HL-60/S4 treated with retinoic acid at 250 ng/mL for 4 days and 3 days (cell line): ENCODE results near the gene PODXL.

Source experiments
- in situ Hi-C: fragments of 300-500 bp; cut with MboI; formaldehyde crosslinking; loops from 2 replicates; pipeline ENCODE4 v1.7.0; 2022; ENCODE audit warnings: low sequenced_read_pairs

The PODXL gene

DNA sequence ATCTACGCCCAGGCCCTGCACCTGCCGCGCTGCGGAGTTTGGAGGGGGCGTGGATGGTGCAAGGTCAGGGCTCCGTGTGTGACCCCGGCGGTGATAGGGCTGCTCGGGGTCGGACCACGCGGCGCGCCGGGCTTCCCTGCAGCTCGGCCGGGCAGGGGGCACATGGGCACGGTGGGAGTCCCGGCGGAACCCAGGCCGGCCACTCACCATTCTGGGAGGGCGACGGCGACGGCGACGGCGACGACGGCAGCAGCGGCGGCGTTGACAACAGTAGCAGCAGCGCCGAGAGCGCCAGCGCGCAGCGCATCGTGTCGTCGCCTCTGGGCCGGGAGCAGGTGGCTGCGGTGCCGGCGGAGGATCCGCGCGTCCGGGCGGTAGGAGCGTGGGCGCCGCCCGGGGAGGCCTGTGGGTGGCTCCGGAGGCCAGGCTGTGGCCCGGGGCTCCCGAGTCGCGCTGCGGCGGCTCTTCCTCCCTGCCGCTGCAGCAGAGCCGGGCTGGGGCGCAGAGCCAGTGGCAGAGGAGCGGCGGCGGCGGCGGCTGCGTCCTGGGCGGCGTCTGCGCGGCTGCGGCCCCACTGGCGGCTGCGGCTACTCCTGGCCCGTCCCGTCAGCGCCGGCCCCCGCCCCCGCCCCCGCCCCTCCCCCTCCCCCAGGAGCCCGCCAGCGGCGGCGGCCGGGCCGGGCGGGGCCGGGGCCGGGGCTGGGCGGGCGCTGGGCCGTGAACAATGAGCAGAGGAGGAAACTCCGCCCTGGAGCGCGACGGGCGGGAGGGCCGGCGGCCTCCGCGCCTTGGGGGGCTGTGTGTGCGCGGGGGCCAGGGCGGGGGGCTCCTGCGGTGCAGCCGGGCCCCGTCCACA lies at the start of gene PODXL:
TSS of gene PODXL (minus strand) at position 576 of the 856 bp plus-strand sequence. CDS start at position 307, 269 bp downstream.
- in situ Hi-C loops = no loop called here

DNA sequence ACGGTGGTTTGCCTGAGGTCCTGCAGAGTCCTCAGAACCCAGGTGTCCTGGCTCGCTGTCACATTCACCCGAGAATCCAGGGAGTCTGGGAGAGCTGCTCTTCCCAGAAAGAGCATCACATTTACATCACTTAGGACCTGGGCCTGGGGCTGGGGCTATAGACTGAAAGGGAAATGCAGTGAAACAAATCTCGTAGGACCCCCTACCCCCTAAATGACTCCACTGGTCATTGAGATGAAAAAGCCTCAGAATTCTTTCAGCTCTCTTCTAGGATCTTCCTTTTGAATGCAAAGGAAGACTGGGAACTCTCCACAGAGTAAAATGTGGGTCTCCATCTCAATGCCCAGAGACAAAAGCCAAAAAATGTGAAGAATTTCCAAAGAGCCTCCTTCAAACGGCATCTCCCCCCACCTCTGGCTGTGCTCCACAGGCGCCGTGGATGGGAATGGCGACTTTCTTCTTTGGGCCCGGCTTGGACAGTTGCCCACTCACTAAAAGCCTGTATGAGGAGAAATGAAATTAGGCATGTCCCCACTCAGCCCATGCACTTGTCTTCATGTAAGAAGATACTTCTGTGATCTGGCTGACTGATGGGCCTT lies 49.0 kb upstream of the PODXL start:
- in situ Hi-C loops = no loop called here

DNA sequence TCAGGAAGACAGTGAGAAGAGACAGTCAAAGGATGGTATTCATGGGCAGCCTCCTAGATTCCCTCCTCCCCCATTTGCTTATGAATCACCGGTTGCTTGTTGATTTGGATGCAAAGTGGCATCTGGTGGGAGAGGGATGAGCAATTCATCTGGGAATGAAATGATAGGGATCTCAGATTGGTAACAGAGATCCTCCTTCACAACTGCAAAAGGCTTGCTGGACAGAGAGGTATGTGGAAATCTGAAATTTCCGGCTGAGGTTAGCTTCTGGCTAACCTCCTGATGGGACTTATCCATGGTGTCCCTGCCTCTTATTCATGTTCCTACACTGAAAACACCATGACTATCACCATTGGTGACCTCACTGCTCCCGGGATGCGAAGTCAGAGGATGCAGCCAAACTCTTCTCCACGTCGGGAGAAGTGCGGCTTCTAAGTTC lies 48.4 kb upstream of the PODXL start:
- in situ Hi-C loops = no loop called here

DNA sequence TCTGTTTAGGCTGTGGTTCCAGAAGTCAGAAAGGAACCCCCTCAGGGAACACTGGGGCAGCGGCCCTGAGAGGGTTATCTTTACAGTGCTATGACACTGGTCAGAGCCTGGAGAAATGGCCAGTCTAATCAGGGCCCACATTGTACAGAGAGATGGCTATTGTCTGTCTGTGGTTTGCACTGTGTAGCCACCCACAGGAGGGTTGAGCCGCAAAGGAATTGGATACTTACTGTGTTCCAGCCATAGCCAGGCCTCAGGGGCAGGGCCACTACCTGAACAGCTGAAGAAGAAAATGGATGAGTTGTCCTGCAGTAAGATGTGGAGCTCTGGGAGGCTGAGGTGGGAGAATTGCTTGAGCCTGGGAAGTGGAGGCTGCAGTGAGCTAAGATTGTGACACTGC lies 47.5 kb upstream of the PODXL start:
- in situ Hi-C loops = no loop called here

DNA sequence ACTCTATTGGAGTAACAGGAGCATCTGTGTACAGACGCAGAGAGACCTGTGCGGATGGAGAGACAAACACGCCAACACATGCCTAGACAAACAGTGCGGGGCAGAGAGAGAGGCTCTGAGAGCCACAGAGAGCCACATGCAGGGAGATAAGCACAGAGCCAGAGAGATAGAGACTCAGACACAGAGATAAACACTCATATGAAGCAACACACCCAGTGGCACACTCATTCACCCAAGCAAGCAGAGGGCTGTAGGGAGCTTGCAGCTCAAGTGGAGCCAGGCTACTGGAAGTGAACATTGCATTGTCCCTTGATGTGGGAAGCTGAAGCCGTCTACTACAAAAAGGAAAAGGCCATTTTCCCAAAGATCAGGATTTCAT lies 46.6 kb upstream of the PODXL start:
- in situ Hi-C loops = no loop called here

DNA sequence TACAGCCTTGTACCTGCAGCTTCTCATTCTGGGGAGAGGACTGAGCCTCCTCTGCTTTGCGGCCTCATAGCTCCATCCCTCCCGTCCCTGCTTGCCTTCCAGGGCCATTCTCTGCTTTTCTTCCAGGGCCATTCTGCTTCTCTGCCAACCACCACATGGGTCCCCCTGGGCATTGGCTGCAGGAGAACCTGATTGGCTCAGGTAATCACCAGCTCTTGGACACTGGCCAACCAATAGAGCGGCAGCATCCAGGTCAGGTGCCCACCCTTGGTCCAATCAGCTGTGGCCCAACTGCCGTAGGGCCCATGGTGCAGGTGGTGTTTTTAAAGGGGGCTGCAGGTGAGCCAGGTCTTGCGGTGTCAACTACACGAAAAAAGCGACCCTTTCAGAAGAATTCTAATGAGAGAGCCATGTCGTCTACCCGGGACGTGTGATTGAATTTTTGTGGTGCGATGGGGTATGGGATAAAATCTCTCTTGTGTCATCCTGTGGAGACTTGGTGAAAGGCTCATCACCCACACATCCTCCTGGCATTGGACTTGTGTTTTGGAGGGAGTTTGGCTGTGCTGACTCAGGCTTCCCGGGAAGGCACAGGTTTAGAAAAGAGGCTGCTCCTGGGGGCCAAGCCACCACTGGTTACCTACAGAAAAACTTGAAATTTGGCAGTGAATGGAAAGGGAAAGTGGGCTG lies 46.0 kb upstream of the PODXL start:
- in situ Hi-C loops = no loop called here

DNA sequence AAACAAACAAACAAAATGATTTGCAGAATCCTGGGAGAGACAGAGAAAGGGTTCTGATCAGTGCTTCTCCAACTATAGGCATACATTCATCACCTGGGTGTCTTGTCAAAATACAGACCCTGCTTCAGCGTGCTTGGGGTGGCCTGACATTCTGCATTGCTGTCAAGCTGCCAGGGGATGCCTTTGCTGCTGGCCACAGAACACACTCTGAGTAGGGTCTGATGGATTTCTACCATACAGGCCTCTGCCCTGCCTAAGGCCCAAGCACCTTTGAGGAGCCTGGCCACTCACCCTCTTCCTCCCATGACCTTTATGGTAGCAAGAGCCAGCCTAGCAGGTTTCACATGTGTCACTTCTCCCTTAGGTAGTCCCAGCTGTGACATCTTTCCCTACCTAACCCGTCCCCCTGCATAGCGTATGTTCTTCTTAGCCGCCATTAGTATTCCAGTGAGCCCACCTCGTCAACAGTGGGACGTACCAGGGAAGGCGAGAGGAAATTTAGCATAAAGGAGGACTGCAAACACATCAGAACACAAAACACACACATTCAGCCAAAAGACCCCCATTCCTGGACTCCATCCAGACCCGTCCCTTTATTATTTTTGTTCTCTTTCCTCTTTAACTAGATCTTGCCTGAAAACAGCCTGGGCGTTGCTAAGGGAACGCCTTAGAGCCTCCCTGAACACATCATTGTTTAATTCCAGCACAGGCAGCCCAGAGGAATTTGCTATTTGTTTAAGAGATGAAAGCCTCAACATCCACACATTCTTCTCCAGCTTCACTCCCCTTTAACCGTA lies 43.9 kb upstream of the PODXL start:
- in situ Hi-C loops = no loop called here

DNA sequence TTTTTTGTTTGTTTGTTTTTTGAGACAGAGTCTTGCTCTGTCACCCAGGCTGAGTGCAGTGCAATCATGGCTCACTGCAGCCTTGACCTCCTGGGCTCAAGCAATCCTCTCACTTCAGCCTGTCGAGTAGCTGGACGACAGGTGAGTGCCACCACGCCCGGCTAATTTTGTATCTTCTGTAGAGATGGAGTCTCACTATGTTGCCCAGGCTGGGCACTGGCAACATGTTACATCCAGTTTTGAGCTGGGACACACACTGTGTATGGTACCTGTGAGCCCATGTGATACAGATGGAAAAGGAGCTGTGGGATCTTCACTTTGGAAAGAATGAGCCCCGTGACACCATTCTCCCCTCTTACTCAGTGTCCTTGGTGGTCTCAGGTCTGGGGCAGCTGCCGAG lies 40.4 kb upstream of the PODXL start:
- in situ Hi-C loops = no loop called here

DNA sequence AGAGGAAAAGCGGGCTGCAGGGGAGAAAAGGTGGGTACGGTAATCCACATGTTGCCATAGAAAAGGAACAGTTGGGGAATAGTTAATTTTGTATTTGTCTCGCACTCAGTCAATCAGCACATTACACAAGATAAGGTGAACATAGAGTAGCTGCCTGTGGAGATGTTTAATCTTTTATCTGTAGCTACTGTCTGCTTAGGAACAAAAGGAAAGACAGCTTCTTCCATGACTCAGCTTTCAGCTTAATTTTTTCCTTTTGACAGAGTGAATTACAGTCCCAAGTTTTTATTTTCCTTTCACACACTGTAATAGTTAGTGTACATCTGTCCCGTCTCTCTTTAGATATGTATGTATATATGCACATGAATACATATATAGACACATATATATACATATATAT lies 39.3 kb upstream of the PODXL start:
- in situ Hi-C loops = no loop called here

DNA sequence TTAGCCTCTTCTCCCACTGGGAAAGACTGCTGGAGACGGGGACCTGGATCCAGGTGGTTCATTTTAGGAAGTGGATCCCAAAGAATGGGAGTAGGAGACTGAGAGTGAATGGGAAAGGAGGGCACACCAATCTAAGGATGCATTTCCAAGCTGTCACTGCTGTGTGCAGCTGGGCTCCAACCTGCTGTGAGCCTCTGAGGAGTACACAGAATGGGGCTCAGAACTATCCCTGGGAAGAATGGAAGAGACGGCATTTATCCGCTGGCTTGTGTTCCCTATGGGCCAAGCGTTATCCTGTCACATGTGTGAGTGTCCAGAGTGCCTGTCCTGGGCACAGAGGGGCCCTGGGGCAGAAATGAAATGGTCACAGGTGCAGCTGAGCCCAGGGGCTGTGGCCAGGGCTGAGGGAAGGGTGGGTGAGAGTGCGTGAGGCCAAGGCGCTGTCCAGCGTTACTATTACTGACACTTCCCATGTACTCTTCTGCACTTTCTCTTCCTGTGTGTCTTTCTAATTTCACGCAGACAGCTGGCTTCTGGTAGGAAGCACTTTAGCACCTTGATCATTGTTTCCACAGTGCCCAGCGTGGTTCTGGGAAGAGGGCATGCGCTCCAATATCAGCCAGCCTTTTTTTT lies 35.4 kb upstream of the PODXL start:
- in situ Hi-C loops = no loop called here

DNA sequence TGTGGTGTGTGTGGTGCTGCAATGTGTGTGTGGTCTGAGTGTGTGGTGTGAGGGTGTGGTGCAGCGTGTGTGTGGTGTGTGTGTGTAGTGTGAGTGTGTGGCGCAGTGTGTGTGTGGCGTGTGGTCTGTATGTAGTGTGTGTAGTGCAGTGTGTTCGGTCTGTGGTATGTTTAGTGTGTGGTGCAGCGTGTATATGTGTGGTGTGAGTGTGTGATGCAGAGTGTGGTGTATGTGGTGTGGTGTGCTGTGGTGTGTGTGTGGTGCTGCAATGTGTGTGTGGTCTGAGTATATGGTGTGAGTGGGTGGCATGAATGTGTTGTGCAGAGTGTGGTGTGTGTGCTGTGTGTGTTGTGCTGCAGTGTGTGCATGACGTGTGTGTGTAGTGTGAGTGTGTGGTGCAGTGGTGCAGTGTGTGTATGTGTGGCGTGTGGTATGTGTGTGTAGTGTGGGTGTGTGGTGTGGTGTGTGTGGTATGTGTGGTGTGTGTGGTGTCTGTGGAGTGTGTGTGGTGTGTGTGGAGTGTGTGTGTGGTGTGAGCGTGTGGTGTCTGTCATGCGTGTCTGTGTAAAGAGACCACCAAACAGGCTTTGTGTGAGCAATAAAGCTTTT lies 31.0 kb upstream of the PODXL start:
- in situ Hi-C loops = no loop called here

DNA sequence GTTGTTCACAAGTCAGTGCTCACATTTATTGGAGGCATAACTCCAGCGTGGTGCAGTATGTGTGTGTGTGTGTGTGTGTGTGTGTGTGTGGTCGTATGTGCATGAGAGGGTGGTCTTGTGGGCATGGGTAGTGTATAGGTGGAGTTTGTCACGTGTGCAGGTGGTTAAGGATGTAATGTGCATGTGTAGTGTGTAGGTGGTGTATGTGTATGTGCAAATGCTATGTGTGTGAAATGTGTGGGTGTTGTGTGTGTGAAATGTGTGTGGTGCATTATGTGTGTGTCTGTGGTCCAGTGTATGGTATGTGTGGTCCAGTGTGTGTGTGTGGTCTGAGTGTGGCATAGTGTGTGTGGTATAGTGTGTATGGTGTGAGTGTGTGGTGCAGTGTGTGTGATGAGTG lies 30.3 kb upstream of the PODXL start:
- in situ Hi-C loops = no loop called here

DNA sequence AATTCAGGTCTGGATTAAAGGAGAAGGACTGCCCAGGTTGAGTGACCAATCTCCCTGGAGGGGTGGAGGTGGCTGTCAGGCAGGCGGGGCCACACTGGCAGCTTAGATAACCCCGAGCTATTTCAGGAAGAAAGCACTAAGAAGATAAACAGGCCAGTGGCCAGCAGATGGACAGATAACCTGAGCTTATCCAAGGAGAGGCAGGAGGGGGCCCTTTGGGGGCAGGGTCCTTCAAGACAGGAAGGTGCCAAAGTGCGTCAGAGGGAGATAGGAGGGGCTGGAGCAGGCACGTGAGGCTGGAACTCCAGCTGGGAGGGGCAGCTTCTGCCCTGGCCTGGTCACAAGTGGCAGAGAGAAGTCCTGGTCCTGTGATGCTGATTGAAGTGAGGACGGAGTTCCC lies 29.8 kb upstream of the PODXL start:
- in situ Hi-C loops = no loop called here

DNA sequence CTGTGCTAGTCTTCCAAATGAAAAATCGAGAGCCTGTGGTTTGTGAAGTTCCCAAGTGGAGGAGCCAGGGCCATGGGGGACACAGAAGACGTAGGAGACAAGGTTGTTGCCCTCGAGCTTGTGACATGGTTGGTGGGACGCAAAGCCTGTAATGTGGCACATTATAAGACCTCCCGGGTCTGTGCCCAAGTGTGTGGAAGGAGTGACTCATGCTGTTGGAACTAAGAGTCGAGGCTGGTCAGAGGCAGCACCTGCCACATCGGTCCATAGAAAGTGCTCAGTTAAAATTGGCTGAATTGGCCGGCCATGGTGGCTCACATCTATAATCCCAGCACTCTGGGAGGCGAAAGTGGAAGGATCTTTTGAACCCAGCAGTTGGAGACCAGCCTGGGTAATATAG lies 27.0 kb upstream of the PODXL start:
- in situ Hi-C loops = no loop called here

DNA sequence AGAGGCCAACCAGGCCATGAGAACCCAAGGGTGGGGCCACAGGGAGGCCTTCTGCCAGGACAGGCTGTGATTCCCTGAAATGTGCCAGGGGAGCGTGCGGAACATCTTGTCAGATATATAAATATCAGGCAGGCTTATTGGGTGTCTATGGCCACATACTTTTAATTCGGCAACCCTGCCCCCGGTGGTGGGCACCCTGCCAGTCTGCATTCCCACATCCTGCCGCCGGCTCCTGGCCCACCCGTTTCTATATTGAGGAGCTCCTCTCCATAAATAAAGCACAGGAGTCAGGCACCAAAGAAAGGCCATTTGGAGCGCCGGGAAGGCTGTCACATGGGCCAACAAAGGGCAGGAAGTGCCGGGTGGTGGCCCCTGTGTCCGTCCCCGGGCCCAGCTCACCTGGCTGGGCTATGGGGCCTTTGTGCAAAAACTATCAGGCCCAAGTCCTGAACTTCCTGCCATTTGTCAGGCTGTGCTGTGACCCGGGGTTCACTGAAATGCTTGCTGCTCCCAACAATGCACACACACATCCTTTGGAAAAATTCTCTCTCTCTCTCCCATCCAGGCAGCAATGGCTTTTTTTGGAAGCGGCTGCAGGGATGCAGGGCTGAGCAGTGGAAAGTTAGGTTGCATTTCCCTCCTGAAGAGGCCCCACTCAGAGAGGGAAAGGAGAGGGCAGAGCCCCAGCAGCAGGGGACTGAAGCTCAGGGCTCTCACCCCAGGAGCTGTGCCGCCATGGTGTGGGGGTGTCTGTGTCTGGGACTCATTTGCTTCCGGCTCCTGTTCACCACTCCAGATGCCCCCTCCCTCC lies 25.0 kb upstream of the PODXL start:
- in situ Hi-C loops = no loop called here

DNA sequence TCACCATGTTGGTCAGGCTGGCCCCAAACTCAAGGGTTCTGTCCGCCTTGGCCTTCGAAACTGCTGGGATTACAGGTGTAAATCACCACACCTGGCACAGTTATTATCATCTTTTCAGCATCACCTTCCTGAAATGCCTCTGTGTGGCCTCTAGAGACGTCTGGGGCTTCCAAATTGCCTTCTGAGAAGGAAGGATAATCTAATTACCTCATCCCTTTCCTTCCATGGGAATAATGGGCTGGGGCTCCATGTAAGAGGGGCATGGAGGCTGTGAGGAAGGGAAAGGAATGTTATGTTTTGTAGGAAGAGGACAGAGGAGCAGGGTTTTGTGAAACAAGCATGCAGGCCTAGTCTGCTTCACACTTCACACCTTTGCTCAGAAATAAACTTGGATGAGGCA lies 22.2 kb upstream of the PODXL start:
- in situ Hi-C loops = no loop called here

DNA sequence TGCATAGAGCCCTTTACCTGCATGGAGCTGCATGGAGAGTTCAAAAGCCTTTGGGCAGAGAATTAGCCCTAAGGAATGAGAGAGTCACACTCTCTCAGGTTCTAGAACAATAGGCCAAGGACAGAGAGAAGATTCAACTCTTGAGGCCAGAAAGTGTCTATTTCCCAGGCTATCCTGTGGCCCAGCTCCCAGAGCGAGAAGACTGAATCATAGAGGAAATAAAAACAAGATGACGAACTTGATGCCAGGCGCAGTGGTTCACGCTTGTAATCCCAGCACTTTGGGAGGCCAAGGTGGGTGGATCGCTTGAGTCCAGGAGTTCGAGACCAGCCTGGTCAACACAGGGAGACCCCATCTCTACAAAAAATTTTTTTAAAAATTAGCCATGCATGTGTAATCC lies 18.3 kb upstream of the PODXL start:
- in situ Hi-C loops = no loop called here

DNA sequence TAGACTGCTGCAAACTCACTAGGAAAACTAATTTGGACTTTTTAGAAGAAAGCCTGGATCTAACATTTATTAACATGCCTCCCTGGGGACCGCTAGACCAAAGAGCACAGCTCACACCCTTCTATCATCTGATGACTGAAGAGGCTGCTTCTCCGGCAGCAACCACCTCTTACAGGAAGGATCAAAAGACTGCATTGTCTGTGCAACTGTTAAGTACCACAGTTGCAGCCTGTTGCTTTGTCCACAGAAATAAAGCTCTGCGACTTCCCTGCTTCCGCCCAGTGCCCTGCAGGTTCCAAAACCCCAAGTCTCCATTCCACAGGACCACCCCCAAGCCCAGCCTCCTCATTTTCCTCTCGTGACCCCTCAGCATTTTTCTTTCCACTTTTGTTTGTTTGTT lies 14.0 kb upstream of the PODXL start:
- in situ Hi-C loops = no loop called here

DNA sequence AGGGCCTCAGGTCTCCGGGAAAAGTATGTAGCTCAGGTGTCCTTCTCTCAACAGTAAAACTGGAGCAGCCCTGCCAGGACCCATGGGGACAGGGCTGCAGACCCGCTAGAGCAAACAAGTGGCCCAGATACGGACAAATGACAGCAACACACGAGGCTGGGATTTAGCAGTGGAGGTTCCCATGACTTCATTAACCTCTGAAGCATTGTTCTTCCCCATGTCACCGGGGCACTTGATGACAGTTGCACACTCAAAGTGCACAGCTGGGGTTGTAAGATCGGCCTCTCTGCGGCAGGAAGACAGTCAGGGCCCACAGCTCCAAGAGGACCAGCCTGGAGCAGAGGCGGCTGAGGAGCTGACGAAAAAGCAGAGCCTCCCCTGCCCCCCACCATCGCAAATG lies 12.5 kb upstream of the PODXL start:
- in situ Hi-C loops = no loop called here

DNA sequence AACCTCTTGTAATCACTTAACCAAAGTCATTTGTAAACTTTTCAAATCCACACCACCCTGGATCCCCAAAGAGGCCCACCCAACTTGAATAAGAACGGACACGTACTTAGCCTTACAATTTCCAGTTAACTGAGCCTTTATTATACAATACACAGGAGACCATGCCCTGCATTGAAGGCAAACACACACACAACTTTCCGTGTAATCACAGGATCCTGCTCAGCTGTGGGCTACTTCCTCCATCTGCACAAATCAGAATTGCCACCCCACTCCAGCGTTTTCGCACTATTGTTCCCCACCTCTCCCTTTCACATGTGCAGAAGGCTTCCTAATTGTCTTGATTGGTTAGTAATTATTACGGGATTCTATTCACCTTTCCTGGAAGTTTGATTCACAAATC lies 12.1 kb upstream of the PODXL start:
- in situ Hi-C loops = no loop called here
